Right lobe of liver (tissue), 4 donors: Measurements from ENCODE around the gene UBE4A.

ENCODE experiments used
- CTCF ChIP-seq, 4 donors: fragments of 200-600 bp in 3 of 4; fragments of 450-650 bp in 1 of 4; IDR thresholded peaks; one replicate each; pipeline versions ENCODE4 v1.5.1 to v1.8.0; 2016 to 2022; ENCODE audit warnings: antibody characterized with exemption in 4 of 4, mild to moderate bottlenecking in 2 of 4
- POLR2A ChIP-seq: fragments of 450-650 bp; IDR thresholded peaks from one replicate; pipeline ENCODE4 v1.6.1; 2017; ENCODE audit warnings: antibody characterized with exemption, mild to moderate bottlenecking
- donor health status: DM: no; HTN: no; CAD: no.
- donor health status: DM: no; HTN: no; CAD: no.
- donor health status: DM: no; HTN: yes; CAD: no.

GRCh38 chr11:118310271-118310670 is 49.1 kb upstream of the UBE4A start:
- no peak for TF ChIP-seq CTCF (IDR thresholded peaks at IDR 0.05)
- no peak for TF ChIP-seq POLR2A
